Loucy (cell line): ENCODE results near the gene TLX2.
A peak's percentile ranks its signal among the peaks of the same experiment; 100 is the strongest.

Source experiments
- H2AFZ ChIP-seq: fragments of 200-600 bp; sonication (generic); 2 replicates; pipeline ENCODE4 v1.6.0; 2016; ENCODE audit warnings: antibody characterized with exemption, mild to moderate bottlenecking, low read length, moderate library complexity
- H3F3A ChIP-seq: fragments of 200-600 bp; 2 replicates; pipeline ENCODE4 v1.6.0; 2016; ENCODE audit warnings: antibody characterized with exemption, low read depth, mild to moderate bottlenecking
- H3K27me3 ChIP-seq: fragments of 200-600 bp; sonication (generic); 2 replicates; pipeline ENCODE4 v1.6.1; 2014; ENCODE audit warnings: low read length, mild to moderate bottlenecking; ENCODE audit not compliant: insufficient read depth, poor library complexity, severe bottlenecking
- H3K36me3 ChIP-seq: fragments of 200-600 bp; sonication (generic); 2 replicates; pipeline ENCODE4 v1.6.1; 2016; ENCODE audit warnings: low read length; ENCODE audit not compliant: insufficient read depth
- H3K4me1 ChIP-seq: fragments of 200-600 bp; sonication (generic); 2 replicates; pipeline ENCODE4 v1.5.1; 2014; ENCODE audit warnings: low read length, mild to moderate bottlenecking; ENCODE audit not compliant: insufficient read depth, poor library complexity, severe bottlenecking
- H3K4me2 ChIP-seq: fragments of 200-600 bp; sonication (generic); 2 replicates; pipeline ENCODE4 v1.6.0; 2014; ENCODE audit warnings: antibody characterized with exemption, low read length, low read depth, mild to moderate bottlenecking; ENCODE audit not compliant: poor library complexity, severe bottlenecking
- H3K4me3 ChIP-seq: fragments of 200-600 bp; sonication (generic); 2 replicates; pipeline ENCODE4 v1.5.1; 2014; ENCODE audit warnings: low read length, mild to moderate bottlenecking, mixed read lengths; ENCODE audit not compliant: poor library complexity, severe bottlenecking
- H3K79me2 ChIP-seq: fragments of 200-600 bp; sonication (generic); 2 replicates; pipeline ENCODE4 v1.6.1; 2014; ENCODE audit warnings: low read length; ENCODE audit not compliant: insufficient read depth
- H3K9ac ChIP-seq: fragments of 200-600 bp; sonication (generic); 2 replicates; pipeline ENCODE4 v1.6.0; 2014; ENCODE audit warnings: mild to moderate bottlenecking, low read depth, low read length, moderate library complexity; ENCODE audit not compliant: poor library complexity, severe bottlenecking
- H3K9me2 ChIP-seq: fragments of 200-600 bp; sonication (generic); replicated peaks from 2 replicates; pipeline ENCODE4 v1.6.1; 2016; ENCODE audit warnings: low read depth, low read length, mixed read lengths
- H3K9me3 ChIP-seq: fragments of 200-600 bp; sonication (generic); 2 replicates; pipeline ENCODE4 v1.6.1; 2014; ENCODE audit warnings: mild to moderate bottlenecking, antibody characterized with exemption, low read length, low read depth; ENCODE audit not compliant: insufficient read depth
- H4K20me1 ChIP-seq: fragments of 200-600 bp; sonication (generic); 2 replicates; pipeline ENCODE4 v1.6.0; 2014; ENCODE audit warnings: antibody characterized with exemption, low read length, mild to moderate bottlenecking; ENCODE audit not compliant: insufficient read depth, poor library complexity, severe bottlenecking
- CTCF ChIP-seq: fragments of 200-600 bp; sonication (generic); conservative IDR thresholded peaks from 2 replicates; pipeline ENCODE4 v1.5.1; 2014; ENCODE audit warnings: mild to moderate bottlenecking, antibody characterized with exemption, low read length
- EZH2phosphoT487 ChIP-seq: fragments of 200-600 bp; IDR thresholded peaks from 2 replicates; pipeline ENCODE4 v1.6.1; 2018; ENCODE audit warnings: antibody characterized with exemption, mild to moderate bottlenecking, moderate library complexity, borderline replicate concordance

Gene TLX2

GRCh38 chr2:74499940-74500577, 14.2 kb upstream of the TLX2 start:
- H3K4me3 ChIP-seq = no peak overlapping the region
- no peaks in the 10 kb centered on the region for H3F3A ChIP-seq
- no peaks in the 10 kb centered on the region for H3K9me2 ChIP-seq
- TF ChIP-seq CTCF (no peak), EZH2phosphoT487 (no peak)
- H3K27me3 ChIP-seq = no peaks in the 10 kb centered on the region
- H3K79me2 ChIP-seq = peaks cover 7% of the 10 kb centered on the region
- H3K4me2 ChIP-seq = no peak overlapping the region
- H3K36me3 ChIP-seq = no peaks in the 10 kb centered on the region
- no peak overlapping the region for H3K9ac ChIP-seq
- peaks cover 6% of the 10 kb centered on the region for H3K4me1 ChIP-seq
- H4K20me1 ChIP-seq = no peaks in the 10 kb centered on the region
- H2AFZ ChIP-seq = no peak overlapping the region
- H3K9me3 ChIP-seq = no peaks in the 10 kb centered on the region

GRCh38 chr2:74500578-74500946, 13.7 kb upstream of the TLX2 start:
- H4K20me1 ChIP-seq = no peaks in the 10 kb centered on the region
- H3K27me3 ChIP-seq = no peaks in the 10 kb centered on the region
- H3K4me1 ChIP-seq = peaks cover 6% of the 10 kb centered on the region

GRCh38 chr2:74501335-74502071, 12.7 kb upstream of the TLX2 start:
- H3K9me2 ChIP-seq = no peaks in the 10 kb centered on the region
- H3K4me1 ChIP-seq = peaks cover 12% of the 10 kb centered on the region
- no peak overlapping the region for H2AFZ ChIP-seq
- peak overlapping the region; percentile 99 for H3K4me2 ChIP-seq
- no peaks in the 10 kb centered on the region for H3K9me3 ChIP-seq
- H3K27me3 ChIP-seq = no peaks in the 10 kb centered on the region
- H3K9ac ChIP-seq = peak overlapping the region; percentile 26
- H3F3A ChIP-seq = no peaks in the 10 kb centered on the region
- H3K4me3 ChIP-seq = no peak overlapping the region
- no peaks in the 10 kb centered on the region for H3K36me3 ChIP-seq
- peaks cover 18% of the 10 kb centered on the region for H3K79me2 ChIP-seq
- TF ChIP-seq CTCF (no peak), EZH2phosphoT487 (no peak)
- no peaks in the 10 kb centered on the region for H4K20me1 ChIP-seq

More at GRCh38 chr2:74500578-74500946, 13.7 kb upstream of the TLX2 start:
- Histone ChIP-seq H3F3A (no peaks in the 10 kb centered on the region), H3K9me2 (no peaks in the 10 kb centered on the region), H3K4me2 (no peak overlapping the region), H3K9me3 (no peaks in the 10 kb centered on the region), H3K36me3 (no peaks in the 10 kb centered on the region), H2AFZ (no peak overlapping the region), H3K9ac (no peak overlapping the region), H3K79me2 (peaks cover 11% of the 10 kb centered on the region), H3K4me3 (no peak overlapping the region)
- TF ChIP-seq EZH2phosphoT487 (no peak), CTCF (no peak)
